Activated CD4-positive, CD25-positive, alpha-beta regulatory T cell (primary cell): Measurements from ENCODE around the gene MGMT.

Source experiments
- DNase-seq, 4 experiments: peaks; one replicate each; lab custom pipeline; 2025; lab: John Stamatoyannopoulos, UW

The MGMT gene

GRCh38 chr10:129692695-129693094 lies 225.7 kb downstream of the MGMT start:
- no peak for DNase-seq

- DNase-seq: no peak
Measured at GRCh38 chr10:129693382-129693781, 226.3 kb downstream of the MGMT start.

DNA sequence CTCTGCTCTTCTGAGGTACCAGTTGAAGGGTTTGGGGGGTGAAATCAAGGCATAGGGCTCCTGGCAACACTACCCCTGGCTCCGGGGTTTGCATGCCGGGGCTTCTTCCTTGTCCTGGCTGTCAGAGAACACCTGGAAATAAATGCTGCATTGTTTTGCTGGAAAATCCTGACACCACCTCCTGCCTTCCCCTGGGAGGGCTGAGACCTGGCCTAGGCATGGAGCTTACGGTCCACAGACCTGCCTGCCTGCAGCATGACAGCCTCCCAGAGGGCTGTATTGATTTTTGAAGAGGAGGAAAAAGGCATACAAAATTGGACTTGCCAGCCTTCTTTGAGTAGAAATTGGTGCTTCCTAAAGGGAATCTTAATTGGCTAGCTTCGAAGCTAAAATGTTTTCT lies 227.1 kb downstream of the MGMT start:
- DNase-seq: no peak

GRCh38 chr10:129694691-129695243 lies 227.7 kb downstream of the MGMT start:
- no peak for DNase-seq

- no peak for DNase-seq
Measured at GRCh38 chr10:129695671-129696070, 228.6 kb downstream of the MGMT start.

- no peak for DNase-seq
Measured at GRCh38 chr10:129696636-129697035, 229.6 kb downstream of the MGMT start.

DNA sequence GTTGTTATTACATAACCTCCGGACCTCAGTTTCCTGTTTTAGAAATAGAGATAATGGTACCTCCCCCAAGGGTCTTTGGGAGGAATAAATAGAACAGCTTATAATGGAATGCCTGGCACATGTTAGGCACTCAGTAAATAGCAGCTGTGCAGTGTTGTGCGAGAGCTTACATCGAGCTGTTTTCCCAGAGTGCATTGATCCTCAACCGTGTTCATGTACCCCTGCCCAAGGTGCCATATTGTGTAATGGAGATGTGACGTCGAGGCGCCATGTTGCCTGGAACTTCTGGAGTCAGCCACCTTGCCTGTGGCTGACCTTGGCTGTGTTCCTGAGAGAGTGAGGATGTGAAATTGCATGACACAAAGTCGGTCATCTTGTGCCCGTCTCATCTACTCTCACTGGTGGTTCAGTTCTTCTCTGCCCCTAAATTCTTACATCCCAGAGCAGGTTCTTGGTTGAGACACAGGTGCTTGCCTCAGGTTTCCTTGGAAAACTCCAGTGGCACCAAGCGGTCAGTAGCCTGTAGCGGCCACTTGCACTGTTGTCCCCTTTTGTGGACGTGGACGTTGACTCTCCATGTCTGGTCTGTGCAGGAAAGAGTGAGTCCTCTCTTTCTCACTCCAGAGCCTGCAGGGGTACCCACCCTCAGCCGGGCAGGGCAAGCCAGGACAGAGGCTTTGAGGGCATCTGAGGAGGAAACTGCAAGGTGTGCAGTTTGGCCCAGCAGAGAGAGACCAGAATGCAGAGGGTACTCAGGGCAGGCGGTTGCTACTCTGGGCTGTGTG lies 230.6 kb downstream of the MGMT start:
- no peak for DNase-seq

GRCh38 chr10:129699722-129700340 lies 232.8 kb downstream of the MGMT start:
- DNase-seq: no peak

- DNase-seq: no peak
Measured at GRCh38 chr10:129702605-129703004, 235.6 kb downstream of the MGMT start.

DNA sequence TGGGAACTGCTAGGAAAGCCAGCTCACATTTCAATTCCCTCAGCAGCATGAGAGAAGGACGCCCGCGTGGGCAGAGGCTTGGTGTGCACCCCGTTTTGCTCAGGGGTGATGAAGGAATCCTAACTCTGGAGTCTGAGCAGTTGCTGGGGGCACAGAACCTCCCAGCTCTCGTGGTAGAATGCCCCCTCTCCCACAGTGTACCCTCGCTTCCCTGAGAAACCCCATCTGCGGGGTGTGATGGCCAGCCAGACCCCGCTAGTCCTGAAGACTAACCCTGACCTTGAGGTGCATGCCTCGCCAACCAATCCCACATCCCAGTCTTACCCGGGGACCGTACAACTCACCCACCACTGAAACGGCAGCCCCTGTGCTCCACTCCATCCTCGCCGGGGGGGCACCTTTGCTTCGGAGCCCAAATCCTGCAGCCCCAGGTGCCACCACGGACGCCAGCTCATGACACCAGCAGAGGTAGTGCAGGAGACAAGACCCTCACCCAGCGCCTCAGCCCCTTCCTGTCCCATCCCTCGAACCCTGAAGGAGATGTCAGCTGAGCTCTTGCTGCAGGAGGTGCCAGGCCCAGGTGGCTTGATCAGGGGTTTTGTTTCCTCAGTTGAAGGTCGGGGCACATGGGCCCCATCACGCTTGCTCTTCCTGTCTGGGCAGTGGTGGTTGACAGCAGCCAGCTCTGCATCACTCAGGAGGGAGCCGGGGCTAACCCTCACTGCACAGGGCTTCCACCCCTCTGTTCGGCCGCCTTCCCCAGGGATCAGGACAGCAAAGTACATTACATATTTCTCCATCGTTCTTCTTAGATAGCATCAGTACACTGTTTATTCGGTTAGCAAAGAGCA lies 236.5 kb downstream of the MGMT start:
- DNase-seq: no peak

DNA sequence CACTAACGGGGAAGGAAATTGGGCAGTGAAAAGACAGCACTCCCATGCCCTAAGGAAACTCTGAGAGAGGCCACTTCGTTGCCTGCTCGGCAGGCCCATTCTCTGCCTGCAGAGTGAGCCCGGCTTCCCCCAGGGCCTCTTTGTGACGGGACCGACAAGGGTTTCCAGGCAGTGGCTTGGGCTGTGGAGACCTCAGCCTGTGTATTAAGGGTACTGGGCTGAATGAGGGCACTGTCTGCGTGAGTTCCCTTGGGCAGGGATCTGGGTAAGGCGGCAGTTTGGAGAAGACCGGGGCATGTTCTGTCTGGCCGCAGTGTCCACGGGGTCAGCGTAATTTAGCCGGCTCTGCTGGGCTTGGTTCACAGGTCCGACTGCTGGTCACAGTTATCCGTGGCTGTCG lies 237.2 kb downstream of the MGMT start:
- no peak for DNase-seq

DNA sequence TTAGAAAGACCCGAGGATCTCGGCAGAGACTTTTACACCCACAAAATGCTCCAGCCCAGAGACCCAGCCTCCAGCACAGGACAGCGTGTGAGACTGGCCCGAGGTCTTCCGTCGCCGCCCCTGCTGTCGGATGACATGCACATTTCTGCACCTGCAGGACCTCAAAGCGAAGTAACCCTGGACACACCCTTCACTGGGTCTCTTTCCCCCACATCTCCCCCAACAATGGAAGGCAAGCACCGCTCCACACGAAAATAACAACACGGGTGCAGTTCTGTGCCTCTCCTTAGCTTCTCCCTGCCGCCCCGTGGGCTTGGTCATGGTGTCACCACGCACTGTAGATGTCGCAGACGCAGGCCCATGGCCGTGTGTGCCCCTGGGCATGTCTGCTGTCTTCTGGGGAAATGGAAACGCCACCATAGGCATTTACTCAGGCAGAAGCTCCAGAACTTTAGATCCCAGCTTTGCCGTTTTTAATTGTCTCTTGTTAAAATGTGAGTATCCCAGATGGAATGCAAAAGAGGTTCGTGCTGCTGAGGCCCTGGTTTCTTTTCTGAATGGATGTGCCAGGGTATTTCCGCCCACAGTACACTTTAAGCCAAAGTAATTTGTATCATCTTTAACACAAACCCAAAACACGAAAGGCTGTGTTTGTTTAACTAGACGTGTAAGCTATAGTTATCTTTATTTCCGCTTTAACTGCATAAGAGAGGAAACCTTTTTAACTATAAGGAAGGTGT lies 237.9 kb downstream of the MGMT start:
- no peak for DNase-seq

DNA sequence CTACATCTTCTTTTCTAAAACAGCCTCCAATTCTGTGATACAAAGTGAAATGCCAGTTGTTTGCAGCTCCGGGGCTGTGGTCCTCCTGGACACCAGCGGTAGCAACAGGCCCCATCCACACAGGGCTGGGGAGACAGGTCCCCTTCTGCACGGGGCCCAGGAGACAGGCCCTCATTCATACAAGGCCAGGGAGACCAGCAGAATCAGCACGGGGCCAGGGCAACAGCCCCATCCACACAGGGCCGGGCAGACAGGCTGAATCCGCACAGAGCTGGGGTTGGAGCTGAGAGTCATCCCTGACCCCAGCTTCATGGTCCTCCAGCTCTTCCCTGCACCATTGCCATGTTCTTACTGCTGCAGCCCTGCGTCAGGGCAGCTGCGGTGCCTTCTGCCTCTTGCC lies 238.6 kb downstream of the MGMT start:
- no peak for DNase-seq

DNA sequence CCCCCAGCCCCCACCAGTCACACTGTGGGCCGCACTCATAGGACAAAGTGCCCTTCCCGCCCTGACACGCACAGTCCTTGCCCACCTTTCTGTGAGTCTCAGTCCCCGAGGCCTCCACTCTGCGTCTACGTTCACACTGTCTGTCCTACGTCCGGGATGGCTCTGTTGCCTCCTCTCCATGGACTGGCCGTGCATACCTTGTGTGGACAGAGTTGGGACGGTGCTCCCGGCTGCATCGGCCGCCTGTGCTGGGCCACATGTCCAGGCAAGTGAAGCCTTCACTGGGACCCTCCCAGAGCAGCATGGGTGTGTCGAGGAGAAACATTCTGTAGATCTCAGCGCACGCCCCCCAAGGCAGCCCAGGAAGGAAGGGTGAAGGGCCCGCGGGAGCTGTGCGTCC lies 239.0 kb downstream of the MGMT start:
- no peak for DNase-seq

GRCh38 chr10:129706523-129706922 lies 239.5 kb downstream of the MGMT start:
- DNase-seq: no peak

GRCh38 chr10:129707406-129708388 lies 240.7 kb downstream of the MGMT start:
- no peak for DNase-seq

DNA sequence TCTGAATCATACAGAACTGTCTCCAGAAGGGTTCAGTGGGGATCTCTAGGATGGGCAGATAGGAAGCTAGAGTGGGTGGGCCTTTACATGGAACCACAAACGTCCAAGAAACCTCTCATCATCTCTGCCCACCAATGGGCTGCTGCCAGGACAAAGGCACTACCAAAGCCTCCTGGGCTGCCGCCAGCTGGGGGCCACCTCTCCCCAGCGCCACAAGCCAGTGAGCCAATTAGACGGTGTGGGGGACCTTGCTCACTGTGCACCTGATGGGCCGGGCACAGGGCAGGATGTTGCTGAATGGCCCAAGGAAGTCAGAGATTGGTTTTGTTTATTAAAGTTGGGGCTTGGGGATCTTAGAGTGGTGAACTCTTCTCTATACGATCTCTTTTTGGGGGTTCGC lies 242.1 kb downstream of the MGMT start:
- no peak for DNase-seq

DNA sequence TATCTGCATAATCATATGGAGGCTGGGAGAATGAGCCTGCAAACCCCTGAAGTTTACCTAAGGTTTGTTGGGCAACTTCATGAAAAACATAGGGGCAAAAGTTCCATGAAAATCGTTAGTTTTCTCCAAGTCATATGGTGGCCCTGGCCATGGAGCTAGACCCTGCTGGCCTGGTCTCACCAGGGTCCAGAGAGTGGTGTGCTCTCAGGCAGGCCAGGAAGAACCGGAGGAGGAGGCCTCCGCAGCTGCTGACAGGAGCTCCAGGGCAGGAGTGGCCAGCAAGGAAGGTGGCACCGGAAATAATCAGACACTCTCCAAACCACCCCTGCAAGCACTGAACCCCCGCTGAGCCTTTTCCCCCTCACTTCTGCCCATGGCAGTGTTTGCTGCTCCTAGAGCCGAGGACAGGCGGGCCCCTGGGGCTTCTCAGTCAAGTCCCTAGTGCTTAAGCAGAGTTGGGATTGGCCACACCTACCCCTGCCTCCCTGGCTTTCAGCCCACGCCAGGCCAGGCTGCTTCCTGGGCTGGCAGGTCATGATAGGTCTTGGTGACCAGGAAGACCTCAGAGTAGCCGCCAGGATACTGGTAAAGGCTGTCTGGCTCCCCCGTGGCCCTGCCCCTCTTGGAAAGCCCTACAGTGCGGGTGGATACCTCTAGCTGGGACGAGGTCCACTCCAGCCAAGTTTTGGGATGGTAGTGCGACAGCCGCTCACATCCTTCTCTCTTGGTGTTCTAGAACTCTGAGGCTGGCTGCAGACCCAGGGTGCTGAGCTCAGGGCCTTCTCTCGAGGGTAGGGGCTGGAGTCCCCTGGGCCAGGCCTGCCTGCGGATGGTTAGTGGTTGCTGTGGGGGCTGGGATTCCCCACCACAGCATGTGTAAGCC lies 242.8 kb downstream of the MGMT start:
- no peak for DNase-seq

- DNase-seq: no peak
Measured at GRCh38 chr10:129710510-129710847, 243.4 kb downstream of the MGMT start.

GRCh38 chr10:129711291-129711690 lies 244.2 kb downstream of the MGMT start:
- no peak for DNase-seq
